ENCODE results near the gene CFDP1. TPM values are rescaled to one million over a fixed set of nuclear protein-coding genes. Genes with fewer than 3 reads are reported as not detected.

The CFDP1 gene
- total and polyA plus RNA-seq, 8 donors = 25.8 to 126 (median 60.7) TPM; not detected in 1

DNA sequence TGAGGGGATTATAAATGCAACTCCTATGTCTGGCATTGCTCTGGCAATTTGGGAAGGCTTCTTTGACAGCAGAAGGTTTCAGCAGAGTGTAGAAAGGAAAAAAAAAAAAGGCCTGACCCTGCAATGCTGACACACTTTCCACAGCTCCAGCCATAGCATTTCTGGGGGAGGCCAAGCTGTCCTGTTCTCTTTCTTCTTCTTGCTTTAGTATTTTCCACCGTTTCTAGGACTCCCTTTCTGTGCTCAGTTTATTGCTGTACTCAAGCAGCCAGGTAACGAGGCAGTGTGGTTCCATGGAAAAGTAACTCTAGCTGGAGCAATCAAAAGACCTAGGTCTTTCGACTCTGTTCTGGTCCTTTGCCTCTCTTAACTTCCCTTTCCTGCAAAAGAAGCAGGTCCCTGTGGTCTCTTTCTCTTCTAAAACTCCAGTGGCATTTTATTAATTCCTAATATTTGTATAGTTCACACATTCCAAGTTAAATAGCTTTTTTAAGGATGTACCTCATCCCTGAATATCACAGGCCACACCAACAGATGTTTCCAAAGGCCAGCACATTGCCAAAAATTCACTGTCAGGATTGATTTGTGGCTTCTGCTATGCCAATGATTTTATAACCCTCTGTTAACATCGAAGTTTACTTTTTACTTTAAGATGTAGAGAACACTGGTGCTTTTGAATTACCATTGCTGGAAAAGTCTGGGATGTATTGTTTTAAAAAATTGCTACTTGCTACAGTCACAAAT is 91.6 kb downstream of the CFDP1 start:
- no peaks in the 10 kb centered on the region for H3K27me3 ChIP-seq
- H3K4me1 ChIP-seq = peaks cover 0 to 36% (median 17%) of the 10 kb centered on the region in 4 donors
- WGBS, 5 donors = 54 to 79% (median 61%) methylated on average over 4 of the region's 4 CpGs
- no peak overlapping the region for H3K4me3 ChIP-seq
- peaks cover 0 to 4% (median 1%) of the 10 kb centered on the region in 4 donors for H3K36me3 ChIP-seq
- peak in 1 of 2 donors; percentile 22 for DNase-seq
- H3K9me3 ChIP-seq = no peaks in the 10 kb centered on the region
- H3K27ac ChIP-seq = peak overlapping the region in 3 of 5 donors; percentile 13 to 55 (median 50)
- TF ChIP-seq EP300 (IDR thresholded peaks at IDR 0.05) = no peak
- TF ChIP-seq CTCF (IDR thresholded peaks at IDR 0.05) = no peak
- TF ChIP-seq POLR2A (IDR thresholded peaks at IDR 0.05) = no peak
- no peak for TF ChIP-seq POLR2AphosphoS5 (IDR thresholded peaks at IDR 0.05)
- intact Hi-C loops (cut with DNase I; ENCODE audit: low total_unique reads) = no loop called here

DNA sequence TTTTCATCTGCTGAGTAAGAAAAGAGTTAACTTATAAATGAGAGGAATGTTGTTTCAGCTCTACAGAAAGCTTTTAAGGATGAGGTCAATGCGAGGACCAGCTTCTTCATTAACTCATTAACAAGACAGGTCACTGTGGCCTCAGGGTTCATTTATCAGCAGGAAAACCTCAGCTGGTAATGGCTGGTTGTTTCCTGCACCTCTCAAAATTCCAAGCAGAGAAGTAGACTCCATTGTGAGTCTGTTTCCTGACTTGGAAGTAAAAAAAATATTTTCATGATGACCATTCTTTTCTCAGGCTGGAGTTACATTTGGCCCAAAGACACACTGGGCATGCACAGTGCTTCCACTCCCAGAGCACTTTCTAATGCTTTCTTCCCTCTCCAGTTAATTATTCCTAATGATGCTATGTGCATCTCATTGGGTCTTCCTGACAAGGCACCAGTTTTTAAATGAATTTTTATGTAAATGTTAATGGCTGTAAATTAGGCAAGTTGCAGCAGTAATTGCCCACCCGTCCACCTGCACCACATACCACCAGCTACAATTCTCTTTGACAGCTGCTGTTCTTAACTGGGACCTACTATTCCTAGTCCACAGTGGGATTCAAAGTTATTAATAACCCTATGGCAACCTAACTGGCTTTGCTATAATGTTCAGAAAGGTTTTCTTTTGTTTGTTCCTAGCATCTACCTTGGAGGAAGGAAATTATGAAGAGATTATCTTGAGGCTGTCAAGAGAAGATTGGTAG is 92.4 kb downstream of the CFDP1 start:
- peaks cover 0 to 3% (median under 1%) of the 10 kb centered on the region in 4 donors for H3K36me3 ChIP-seq
- intact Hi-C loops (cut with DNase I; ENCODE audit: low total_unique reads) = no loop called here
- TF ChIP-seq POLR2A (IDR thresholded peaks at IDR 0.05) = no peak
- TF ChIP-seq CTCF (IDR thresholded peaks at IDR 0.05) = no peak
- no peak for TF ChIP-seq EP300 (IDR thresholded peaks at IDR 0.05)
- no peak for TF ChIP-seq POLR2AphosphoS5 (IDR thresholded peaks at IDR 0.05)
- peaks cover 0 to 36% (median 17%) of the 10 kb centered on the region in 4 donors for H3K4me1 ChIP-seq
- DNase-seq = peak in 1 of 2 donors; percentile 55
- no peaks in the 10 kb centered on the region for H3K27me3 ChIP-seq
- WGBS, 5 donors = 68 to 79% (median 73%) methylated on average over 2 of the region's 2 CpGs
- no peak overlapping the region for H3K4me3 ChIP-seq
- peak overlapping the region in 3 of 5 donors; percentile 13 to 55 (median 50) for H3K27ac ChIP-seq
- no peaks in the 10 kb centered on the region for H3K9me3 ChIP-seq

- peaks cover 0 to 21% (median 11%) of the 10 kb centered on the region in 4 donors for H3K4me1 ChIP-seq
- no peaks in the 10 kb centered on the region for H3K27me3 ChIP-seq
- no peak overlapping the region for H3K4me3 ChIP-seq
- peaks cover 0 to 3% (median 0%) of the 10 kb centered on the region in 4 donors for H3K36me3 ChIP-seq
- no peaks in the 10 kb centered on the region for H3K9me3 ChIP-seq
- DNase-seq = no peak
- no peak overlapping the region for H3K27ac ChIP-seq
- TF ChIP-seq POLR2A (IDR thresholded peaks at IDR 0.05) (no peak), POLR2AphosphoS5 (IDR thresholded peaks at IDR 0.05) (no peak), EP300 (IDR thresholded peaks at IDR 0.05) (no peak)
- 88 to 98% (median 95%) methylated on average over 6 of the region's 6 CpGs for WGBS, 5 donors
- intact Hi-C loops (cut with DNase I; ENCODE audit: low total_unique reads) = no loop called here
Observed at GRCh38 chr16:75337430-75337829, 95.9 kb downstream of the CFDP1 start.

- intact Hi-C loops (cut with DNase I; ENCODE audit: low total_unique reads) = no loop called here
- TF ChIP-seq CTCF (IDR thresholded peaks at IDR 0.05) = no peak
Observed at GRCh38 chr16:75336521-75336920, 96.8 kb downstream of the CFDP1 start.

More at GRCh38 chr16:75336521-75336920, 96.8 kb downstream of the CFDP1 start:
- DNase-seq = no peak
- H3K9me3 ChIP-seq = no peaks in the 10 kb centered on the region
- H3K36me3 ChIP-seq = peaks cover 0 to 3% (median 0%) of the 10 kb centered on the region in 4 donors
- WGBS, 5 donors = 96 to 99% (median 97%) methylated on average over 2 of the region's 2 CpGs
- no peak overlapping the region for H3K4me3 ChIP-seq
- H3K27me3 ChIP-seq = no peaks in the 10 kb centered on the region
- H3K27ac ChIP-seq = no peak overlapping the region
- peaks cover 0 to 12% (median 2%) of the 10 kb centered on the region in 4 donors for H3K4me1 ChIP-seq
